ENCODE results near the gene GRB14. TPM values are rescaled to one million over a fixed set of nuclear protein-coding genes. Genes with fewer than 3 reads are reported as not detected.

Gene GRB14
- total and polyA plus RNA-seq, 2 of the 13 experiments (the other 11 are each of a cell fraction or from before 2014, with no cell fraction given) = 4.6 to 5.8 TPM

DNA sequence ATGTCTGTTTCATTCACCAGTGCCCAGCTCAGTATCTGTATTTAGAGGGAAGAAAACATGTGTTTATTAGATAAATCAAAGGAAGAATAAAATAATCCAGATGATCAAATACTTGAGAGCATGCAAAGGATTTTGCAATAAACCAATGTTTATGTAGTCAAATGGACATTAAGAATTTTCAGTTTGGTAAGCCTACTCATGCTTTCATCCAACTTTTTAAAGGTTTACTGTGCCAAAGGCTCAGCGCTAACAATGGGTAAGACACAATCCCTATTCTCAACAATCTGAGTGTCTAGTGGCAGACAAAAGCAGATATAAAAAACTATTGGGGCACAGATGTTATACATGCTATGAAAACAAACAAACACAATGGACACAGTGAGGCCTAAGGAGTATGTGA, 26.3 kb downstream of the GRB14 start:
- no TSS peak for BruUV-seq (replicated peaks)
- ATAC-seq (no peak), DNase-seq (ENCODE audit: low spot score) (no peak), FAIRE-seq (no peak)
- Histone ChIP-seq H3K9ac (ENCODE audit: insufficient read depth, low read depth, low read length) (no peak overlapping the region), H3K27me3 (ENCODE audit: control insufficient read depth in 1 of 2, insufficient read depth in 2 of 2, low read length in 2 of 2) (no peaks in the 10 kb centered on the region), H3K27ac (ENCODE audit: extremely low read length, insufficient read depth, low read length) (no peak overlapping the region), H3K79me2 (ENCODE audit: insufficient read depth, low read length) (no peaks in the 10 kb centered on the region), H3K4me1 (ENCODE audit: insufficient read depth, low read length) (peaks cover 30% of the 10 kb centered on the region), H2AFZ (ENCODE audit: low read length) (no peak overlapping the region), H3K4me3 (replicated peaks in 1 of 3; ENCODE audit: insufficient read depth in 1 of 3, low read depth in 2 of 3, low read length in 3 of 3) (no peak overlapping the region), H3K4me2 (ENCODE audit: low read depth, low read length) (no peak overlapping the region), H3K36me3 (replicated peaks in 1 of 2; ENCODE audit: control insufficient read depth in 1 of 2, insufficient read depth in 2 of 2, low read length in 2 of 2) (no peaks in the 10 kb centered on the region), H3K9me3 (ENCODE audit: low read length) (no peaks in the 10 kb centered on the region), H4K20me1 (ENCODE audit: insufficient read depth, low read length) (no peaks in the 10 kb centered on the region)
- TF ChIP-seq ZNF629 (CRISPR knock-in tag; conservative IDR thresholded peaks at IDR 0.05) (no peak), ZKSCAN5 (CRISPR knock-in tag; IDR thresholded peaks at IDR 0.05) (no peak), NFKB2 (CRISPR knock-in tag; IDR thresholded peaks at IDR 0.05; ENCODE audit: borderline replicate concordance) (no peak), XRCC5 (optimal IDR thresholded peaks at IDR 0.05; ENCODE audit: low read length) (no peak)
- TF ChIP-seq, protein P1, sequence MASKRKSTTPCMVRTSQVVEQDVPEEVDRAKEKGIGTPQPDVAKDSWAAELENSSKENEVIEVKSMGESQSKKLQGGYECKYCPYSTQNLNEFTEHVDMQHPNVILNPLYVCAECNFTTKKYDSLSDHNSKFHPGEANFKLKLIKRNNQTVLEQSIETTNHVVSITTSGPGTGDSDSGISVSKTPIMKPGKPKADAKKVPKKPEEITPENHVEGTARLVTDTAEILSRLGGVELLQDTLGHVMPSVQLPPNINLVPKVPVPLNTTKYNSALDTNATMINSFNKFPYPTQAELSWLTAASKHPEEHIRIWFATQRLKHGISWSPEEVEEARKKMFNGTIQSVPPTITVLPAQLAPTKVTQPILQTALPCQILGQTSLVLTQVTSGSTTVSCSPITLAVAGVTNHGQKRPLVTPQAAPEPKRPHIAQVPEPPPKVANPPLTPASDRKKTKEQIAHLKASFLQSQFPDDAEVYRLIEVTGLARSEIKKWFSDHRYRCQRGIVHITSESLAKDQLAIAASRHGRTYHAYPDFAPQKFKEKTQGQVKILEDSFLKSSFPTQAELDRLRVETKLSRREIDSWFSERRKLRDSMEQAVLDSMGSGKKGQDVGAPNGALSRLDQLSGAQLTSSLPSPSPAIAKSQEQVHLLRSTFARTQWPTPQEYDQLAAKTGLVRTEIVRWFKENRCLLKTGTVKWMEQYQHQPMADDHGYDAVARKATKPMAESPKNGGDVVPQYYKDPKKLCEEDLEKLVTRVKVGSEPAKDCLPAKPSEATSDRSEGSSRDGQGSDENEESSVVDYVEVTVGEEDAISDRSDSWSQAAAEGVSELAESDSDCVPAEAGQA (IDR thresholded peaks at IDR 0.05; ENCODE audit: low read depth) = no peak
- TF ChIP-seq, protein P1 (CRISPR knock-in tag; IDR thresholded peaks at IDR 0.05; ENCODE audit: borderline replicate concordance) = no peak
- intact Hi-C loops (cut with micrococcal nuclease; ENCODE audit: unreplicated experiment) = no loop called here
- in situ Hi-C loops (cut with HindIII; ENCODE audit: extremely low pct_ligation_motif_present, low pct_unique_long_range_greater_than_20kb) = no loop called here
- ChIA-PET CTCF (ENCODE audit: low intra/inter-chr PET ratio, low total read pairs) (no interaction called here), POLR2A (no interaction called here)
- WGBS (ENCODE audit: low lambda C conversion rate) = 96% methylated on average over 1 of the region's 1 CpG
